HG03280 (cell line): ENCODE data around the gene HS3ST3A1.

ENCODE experiments used
- ATAC-seq: cut with Tn5 transposase; IDR thresholded peaks from one replicate; pipeline ENCODE4 v1.9.1; 2021; ENCODE audit warnings: mild to moderate bottlenecking, moderate library complexity; ENCODE audit not compliant: unreplicated experiment

Gene HS3ST3A1

GRCh38 chr17:13541032-13541480 is 60.7 kb downstream of the HS3ST3A1 start:
- ATAC-seq: no peak

GRCh38 chr17:13540546-13540945 is 61.2 kb downstream of the HS3ST3A1 start:
- ATAC-seq: no peak

GRCh38 chr17:13539421-13539820 is 62.3 kb downstream of the HS3ST3A1 start:
- no peak for ATAC-seq

- ATAC-seq: no peak
Observed at GRCh38 chr17:13538841-13539411, 62.8 kb downstream of the HS3ST3A1 start.

- no peak for ATAC-seq
Observed at GRCh38 chr17:13537871-13538643, 63.7 kb downstream of the HS3ST3A1 start.

GRCh38 chr17:13537167-13537731 is 64.5 kb downstream of the HS3ST3A1 start:
- ATAC-seq: no peak

- no peak for ATAC-seq
Observed at GRCh38 chr17:13534946-13535345, 66.8 kb downstream of the HS3ST3A1 start.

- no peak for ATAC-seq
Observed at GRCh38 chr17:13531721-13532120, 70.0 kb downstream of the HS3ST3A1 start.

- ATAC-seq: no peak
Observed at GRCh38 chr17:13525876-13526275, 75.9 kb downstream of the HS3ST3A1 start.

GRCh38 chr17:13523164-13523563 is 78.6 kb downstream of the HS3ST3A1 start:
- no peak for ATAC-seq

- ATAC-seq: no peak
Observed at GRCh38 chr17:13522749-13523148, 79.0 kb downstream of the HS3ST3A1 start.

GRCh38 chr17:13521784-13522183 is 79.9 kb downstream of the HS3ST3A1 start:
- no peak for ATAC-seq

GRCh38 chr17:13520899-13521572 is 80.7 kb downstream of the HS3ST3A1 start:
- no peak for ATAC-seq

GRCh38 chr17:13518261-13519000 is 83.3 kb downstream of the HS3ST3A1 start:
- ATAC-seq: no peak

- no peak for ATAC-seq
Observed at GRCh38 chr17:13513039-13513405, 88.7 kb downstream of the HS3ST3A1 start.

GRCh38 chr17:13510062-13510461 is 91.7 kb downstream of the HS3ST3A1 start:
- ATAC-seq: no peak

- no peak for ATAC-seq
Observed at GRCh38 chr17:13509527-13509926, 92.2 kb downstream of the HS3ST3A1 start.

GRCh38 chr17:13508896-13509295 is 92.8 kb downstream of the HS3ST3A1 start:
- no peak for ATAC-seq

- no peak for ATAC-seq
Observed at GRCh38 chr17:13503526-13503925, 98.2 kb downstream of the HS3ST3A1 start.

- no peak for ATAC-seq
Observed at GRCh38 chr17:13502263-13502662, 99.5 kb downstream of the HS3ST3A1 start.

GRCh38 chr17:13500947-13501346 is 100.8 kb downstream of the HS3ST3A1 start:
- ATAC-seq: no peak
